A204.1 (cell line): ENCODE results near the gene CPNE9.

ENCODE experiments used
- FAIRE-seq: peaks from 2 replicates; lab custom pipeline; 2012; peaks lifted over from hg19 to GRCh38; lab: Jason Lieb, UNC

CPNE9 gene, protein sequence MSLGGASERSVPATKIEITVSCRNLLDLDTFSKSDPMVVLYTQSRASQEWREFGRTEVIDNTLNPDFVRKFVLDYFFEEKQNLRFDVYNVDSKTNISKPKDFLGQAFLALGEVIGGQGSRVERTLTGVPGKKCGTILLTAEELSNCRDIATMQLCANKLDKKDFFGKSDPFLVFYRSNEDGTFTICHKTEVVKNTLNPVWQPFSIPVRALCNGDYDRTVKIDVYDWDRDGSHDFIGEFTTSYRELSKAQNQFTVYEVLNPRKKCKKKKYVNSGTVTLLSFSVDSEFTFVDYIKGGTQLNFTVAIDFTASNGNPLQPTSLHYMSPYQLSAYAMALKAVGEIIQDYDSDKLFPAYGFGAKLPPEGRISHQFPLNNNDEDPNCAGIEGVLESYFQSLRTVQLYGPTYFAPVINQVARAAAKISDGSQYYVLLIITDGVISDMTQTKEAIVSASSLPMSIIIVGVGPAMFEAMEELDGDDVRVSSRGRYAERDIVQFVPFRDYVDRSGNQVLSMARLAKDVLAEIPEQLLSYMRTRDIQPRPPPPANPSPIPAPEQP

DNA sequence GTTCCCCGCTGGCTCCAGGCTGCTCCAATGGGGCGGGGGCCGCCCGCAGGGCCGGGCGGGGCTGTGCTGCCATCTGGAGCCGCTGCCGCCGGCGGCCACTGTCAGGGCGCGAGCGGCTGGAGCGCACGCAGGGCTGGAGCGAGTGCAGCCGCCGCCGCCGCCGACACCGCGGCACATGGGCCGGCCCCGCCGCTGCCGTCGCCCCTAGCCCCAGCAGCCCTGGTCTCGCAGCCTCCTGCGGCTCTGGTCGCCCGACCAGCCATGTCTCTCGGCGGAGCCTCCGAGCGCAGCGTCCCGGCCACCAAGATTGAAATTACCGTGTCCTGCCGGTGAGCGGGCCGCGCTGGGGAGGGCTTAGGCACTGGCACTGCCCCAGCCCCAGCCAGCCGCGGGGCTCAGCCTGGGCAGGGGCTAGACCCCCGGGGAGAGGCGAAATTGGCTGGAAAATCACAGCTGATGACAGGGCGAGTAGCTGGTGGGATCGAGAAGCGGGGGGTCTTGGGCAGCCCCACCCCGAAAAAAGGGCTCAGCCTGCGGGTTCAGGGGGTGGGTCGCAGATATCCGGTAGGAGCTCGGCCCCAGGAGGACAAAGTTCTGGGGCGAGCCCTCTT is at the start of gene CPNE9:
TSS of gene CPNE9 (plus strand) at position 98 of the 611 bp plus-strand sequence. CDS start at position 262, 164 bp downstream.
- FAIRE-seq: no peak

DNA sequence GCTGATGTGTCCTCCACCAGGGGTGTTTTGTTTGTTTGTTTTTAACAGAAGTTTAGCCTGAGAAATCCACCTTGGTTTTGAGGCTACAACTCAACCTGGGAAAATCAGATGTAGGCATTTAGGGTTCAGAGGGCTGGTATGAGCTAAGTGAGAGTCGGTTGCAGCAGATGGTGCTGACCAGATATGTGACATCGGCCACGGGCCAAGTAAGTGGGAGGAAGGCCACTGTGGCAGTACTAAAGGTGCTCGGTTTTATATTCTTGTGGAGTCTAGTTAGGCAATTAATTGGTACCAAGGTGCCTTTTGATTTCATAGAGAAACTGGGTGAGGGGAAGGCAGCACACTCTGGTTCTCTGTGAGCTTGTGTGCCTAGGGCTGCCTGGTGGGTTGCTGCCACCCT is 43.8 kb upstream of the CPNE9 start:
- FAIRE-seq: no peak

DNA sequence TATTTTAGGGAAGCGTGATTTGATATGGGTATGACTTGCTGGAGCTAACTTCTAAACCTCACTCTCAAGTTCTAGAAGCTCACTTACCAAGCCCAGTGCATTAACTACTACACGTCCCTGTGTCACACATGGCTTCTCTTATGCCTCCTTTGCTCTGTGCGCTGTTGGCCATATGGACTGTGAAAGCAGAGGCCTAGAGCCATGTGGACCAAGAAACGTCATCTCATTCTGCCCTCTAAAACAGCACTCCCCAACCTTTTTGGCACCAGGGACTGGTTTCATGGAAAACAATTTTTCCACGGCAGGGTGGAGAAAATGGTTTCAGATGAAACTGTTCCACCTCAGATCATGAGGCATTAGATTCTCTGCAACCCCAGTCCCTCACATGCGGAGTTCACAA is 42.7 kb upstream of the CPNE9 start:
- no peak for FAIRE-seq

DNA sequence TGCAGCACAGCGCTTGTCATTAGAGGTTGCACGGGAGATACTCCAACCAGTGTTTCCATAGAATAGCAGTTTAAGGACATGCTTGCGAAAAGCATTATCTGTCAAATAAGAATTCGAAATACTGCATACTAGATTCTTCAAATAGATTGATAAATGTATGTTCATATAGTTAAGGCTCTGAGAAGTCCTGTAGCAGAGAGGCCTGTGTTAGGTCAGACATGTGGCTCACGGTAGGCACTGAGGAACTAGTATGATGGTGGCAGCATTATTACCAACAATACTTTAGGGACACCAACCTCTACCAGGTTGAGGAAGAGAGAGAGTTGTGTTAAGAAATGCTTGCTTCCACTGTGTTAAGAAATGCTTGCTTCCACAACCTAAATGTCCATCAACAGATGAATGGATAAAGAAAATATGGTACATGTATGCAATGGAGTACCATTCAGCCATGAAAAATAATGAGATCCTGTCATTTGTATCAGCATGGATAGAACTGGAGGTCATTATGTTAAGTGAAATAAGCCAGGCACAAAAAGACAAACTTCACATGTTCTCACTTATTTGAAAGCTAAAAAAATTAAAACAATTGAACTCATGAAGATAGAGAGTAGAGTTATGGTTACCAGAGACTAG is 39.4 kb upstream of the CPNE9 start:
- FAIRE-seq: no peak

DNA sequence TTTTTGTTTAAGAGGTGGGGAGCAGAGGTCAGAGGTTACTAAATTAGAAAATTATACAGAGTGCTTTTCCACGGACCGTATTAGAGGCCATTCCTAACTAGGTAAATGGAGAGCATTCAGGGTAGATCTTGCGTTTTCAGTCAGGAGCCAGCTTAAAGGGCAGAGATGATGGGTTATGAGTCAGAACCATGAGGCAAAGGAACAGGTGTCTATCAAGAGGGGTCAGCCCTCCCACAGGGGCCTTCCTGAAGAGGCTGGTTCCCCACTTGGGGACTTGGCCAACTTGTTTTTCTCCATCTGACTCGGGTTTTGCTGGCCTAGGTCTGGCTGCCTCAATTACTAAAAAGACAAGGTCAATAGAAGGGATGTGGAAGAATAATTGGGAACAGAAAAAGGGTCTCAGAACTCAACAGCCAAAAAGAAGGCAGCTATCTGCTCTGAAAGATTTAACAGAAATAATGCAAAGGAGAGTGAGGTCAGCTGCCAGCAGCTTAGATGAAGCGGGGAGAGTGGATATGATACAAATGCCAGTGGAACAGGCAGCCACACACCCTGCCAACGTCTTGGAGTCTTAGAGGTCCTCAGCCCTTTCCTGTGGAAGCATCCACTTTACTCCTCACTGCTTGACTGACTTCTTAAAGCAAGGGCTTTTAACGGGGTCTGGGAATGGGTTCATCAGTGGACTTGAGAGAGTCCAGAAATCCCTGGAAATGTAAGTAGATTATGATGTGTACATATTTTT is 36.8 kb upstream of the CPNE9 start:
- FAIRE-seq: no peak

DNA sequence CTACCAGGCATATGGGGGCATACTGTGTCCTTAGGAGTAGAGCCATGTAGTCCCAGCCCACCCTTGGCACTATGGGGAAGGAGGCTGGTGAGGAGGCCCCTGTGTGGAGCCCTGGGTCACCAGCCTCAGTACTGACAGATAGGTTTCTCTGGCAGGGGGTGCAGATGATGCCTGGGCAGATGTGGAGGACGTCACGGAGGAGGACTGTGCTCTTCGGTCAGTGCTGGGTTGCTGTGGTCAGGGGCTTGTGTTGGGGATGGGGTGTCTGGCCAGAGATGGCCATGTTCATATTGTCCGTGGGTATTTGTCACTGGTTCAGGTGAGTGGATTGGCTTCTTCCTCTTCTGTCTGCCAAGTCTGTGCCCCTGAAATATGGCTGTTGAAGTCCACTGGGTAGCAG is 34.4 kb upstream of the CPNE9 start:
- no peak for FAIRE-seq

DNA sequence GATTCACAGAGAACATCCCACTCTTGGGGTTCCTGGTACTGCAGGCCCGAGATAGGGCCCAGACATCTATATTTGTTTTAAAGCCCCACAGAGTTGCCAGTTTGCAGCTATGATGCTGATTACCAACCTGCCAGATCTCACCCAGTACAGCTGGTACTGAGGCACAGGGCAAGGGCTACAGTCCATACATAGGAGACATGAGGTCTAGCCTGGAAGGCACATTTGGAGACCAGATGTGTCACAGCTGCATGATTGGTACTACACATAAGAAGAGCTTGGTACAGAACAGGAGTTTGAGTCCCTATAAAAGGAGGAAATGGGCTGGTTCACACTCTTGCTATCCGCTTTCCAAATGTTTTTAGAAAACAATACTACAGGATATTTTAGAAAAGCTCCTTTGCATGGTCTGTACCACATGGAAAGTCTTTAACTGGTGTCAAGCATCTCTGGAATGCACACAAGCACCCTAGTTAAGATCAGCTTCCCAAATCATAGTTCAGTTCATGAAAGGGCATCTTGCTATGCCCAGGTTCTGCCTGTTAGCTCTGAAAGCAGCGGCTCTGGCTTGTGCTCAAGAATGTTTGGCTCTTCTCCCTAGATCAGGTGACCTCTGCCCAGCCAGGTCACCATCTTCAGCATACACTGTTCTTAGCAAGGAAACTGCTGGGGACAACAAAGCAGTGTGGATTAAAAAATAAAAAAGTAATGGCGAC is 33.8 kb upstream of the CPNE9 start:
- no peak for FAIRE-seq

DNA sequence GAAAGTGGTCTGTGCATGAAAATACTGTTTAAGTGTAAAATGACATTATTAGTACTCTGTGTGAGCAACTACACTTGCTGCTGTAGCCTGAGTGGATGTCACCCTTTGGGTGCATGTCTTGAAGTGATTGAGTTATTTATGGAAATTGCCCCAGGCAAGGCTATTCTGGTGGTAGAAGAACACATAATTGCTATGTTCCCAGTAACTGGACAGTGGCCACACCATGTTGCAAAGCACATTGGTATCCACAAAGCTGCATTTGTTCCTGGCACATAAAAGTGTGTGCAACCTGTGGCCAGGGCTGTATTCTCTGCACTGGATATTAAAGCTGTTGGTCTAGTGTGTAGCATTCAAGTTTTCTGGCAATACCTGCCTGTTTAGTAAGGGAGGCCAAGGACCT is 30.6 kb upstream of the CPNE9 start:
- no peak for FAIRE-seq

DNA sequence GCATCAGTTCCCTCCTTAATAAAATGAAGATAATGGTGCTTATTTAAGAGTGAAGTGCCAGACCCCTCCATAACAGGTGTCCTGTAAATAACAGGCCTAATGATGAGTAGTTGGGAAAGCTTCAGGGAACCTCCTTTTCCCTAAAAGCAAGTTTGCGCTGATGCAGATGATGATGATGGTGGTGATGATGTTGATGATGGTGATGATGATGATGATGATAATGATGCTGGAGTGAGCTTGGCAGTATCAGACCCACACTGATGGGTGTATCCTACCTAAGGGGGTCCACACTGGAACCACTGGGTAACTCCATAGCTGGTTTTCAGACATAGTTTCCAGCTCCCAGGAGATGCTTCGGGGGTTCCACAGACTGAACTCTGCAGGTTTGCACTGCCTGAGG is 29.9 kb upstream of the CPNE9 start:
- no peak for FAIRE-seq

DNA sequence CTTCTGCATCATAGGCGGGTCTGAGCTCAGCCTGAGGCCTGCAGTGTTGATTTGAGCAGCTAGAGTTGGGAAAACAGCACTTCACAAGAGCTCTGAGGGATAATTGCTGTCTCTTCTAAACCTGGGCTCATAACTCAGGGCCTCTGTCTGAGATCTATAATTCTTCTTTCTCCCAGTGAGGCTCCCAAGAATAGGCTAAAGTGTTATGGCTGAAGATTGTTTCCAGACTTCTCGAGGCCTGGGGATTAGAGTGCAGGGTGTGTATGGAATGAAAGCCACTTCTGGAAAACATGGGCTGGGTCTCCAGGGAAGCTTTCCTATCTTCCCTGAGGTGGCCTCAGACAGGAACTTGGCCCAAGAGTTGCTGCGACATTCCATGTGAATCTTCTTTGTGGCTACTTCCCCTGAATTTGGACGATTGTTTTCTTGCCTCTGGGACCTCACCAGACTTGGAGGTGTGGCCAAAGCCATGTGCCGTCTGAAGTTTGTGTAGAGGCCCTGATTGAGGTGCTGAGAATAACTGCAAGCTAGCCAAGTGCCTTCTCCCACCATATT is 27.8 kb upstream of the CPNE9 start:
- no peak for FAIRE-seq

DNA sequence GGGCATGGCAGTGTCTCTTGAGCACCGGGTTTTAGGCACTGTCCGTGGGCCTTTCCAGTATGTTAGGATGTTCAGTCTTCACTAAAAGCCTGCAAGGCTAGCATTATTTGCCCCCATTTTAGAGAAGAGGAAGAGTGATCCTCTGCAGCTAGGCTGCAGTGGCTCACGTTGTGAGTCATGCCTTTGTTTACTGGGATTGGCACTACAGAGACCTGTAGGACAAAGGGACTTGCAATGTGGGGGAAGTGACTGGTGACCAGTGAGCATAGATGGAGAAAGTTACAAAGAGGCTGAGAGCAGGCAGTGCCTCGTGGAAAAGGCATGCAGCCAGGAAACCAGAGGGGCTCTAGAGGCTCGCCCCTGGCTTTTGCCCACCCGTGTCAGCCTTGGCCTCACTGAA is 26.8 kb upstream of the CPNE9 start:
- FAIRE-seq: no peak

DNA sequence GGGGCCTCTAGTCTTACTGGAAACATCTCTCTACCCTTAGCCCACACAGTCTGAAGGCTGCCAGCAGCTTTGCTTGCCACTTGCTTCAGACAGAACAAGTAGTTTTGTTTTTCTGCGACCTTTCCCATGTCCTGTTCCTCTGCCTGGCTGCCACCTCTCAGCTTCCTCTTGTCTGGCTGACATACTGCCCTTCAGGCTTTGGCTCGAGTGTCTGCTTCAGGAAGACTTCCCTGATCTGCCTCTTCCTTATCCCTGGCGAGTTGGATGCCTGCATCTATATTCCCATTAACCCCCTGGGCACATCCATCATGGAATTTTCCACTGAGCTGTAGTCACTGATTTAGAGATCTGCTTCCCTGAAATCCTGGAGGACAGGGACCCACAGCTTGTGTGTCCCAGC is 25.1 kb upstream of the CPNE9 start:
- no peak for FAIRE-seq

DNA sequence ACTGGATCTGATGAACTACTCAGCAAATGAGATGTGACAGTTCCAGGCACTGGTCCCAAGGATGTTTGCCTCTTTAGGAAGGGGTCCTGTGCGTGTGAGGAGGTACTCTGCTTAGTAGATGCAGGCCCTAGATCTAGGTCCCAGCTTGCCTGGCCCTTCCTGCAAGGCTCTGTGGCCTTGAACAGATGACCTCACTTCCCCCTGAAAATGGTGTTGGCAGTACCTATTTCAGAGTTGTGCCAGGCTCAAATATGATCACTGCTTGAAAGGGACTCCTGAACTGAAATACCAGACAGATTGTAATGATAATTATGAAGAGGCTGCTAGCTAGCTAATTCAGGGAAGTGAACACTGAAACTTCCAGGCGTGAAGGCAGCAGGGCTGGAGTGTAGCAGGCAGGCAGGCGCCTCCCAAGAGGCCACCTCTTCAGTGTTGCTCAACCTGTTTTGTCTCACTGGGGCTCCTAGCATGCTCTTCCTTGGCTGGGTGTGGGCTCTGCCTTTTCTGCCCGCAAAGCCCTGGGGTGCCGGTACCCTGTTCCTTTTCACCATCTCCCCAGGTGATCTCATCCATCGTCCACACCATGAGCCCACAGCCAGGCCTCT is 24.1 kb upstream of the CPNE9 start:
- no peak for FAIRE-seq

DNA sequence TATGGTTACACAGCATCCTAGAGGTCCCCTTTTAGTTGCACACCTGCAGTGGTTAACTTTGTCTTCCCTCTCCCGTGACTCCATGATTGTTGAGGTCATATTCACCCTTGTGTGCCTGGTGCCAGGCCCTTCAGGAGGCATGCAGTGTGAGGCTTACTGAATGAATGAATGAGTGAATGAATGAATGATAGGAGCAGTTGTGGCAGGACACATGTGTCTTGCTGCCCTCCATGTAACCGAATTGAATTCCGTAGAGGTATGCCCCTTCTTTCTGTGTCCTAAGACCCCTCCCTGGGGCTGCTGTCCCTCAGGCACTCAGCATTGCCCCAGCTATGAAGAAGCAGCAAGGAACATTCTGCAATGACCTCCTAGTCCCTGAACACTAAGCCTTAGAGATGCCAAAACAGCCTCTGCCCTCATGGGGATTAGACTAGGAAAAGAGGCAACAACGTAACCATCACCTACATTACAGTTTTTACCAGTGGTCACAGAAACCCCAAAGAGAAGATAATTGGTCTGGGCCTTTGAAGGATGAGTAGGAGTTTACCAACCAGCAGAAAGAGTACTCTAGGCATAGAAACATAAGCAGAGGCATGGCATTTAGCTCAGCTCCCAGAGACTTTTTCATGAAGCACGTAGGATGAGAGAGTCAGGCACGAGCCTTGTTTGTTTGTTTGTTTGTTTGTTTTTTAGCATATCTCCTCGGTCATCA is 22.5 kb upstream of the CPNE9 start:
- FAIRE-seq: no peak

DNA sequence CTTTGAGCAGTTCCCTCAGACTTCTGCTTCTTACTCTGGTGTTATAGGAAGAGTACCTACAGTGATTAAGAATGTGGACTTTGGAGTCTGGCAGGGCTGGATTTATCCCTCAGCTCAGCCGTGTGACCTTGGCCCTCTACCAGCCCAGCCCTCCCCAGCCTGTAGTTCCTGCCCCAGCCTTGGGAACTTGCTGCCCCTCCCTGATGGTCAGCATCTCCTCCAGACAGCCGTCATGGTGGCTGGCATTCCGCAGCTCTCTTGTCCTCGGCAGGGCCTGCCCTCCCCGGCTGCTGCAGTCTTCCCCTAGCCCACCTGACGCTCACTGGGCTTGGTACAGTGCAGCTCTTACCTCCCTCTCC is 21.9 kb upstream of the CPNE9 start:
- no peak for FAIRE-seq

DNA sequence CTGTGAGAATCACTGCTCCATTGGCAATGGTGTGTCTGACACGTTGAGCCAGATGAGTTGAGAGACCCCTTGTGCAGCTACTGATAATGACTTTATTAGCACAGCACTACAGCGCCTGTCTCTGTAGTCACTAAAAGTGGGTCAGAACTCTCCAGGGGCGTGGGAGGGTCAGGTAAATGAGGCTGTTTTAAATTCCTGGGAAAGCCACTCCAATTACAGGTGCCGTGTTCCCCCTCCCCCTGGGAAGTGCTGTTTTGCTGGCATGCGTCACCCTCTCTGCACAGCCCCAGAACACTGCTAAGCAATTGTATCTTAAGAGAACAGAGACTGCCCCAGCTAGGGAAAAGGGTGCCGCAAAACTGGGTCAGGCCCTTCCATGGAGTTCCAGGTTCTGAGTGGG is 21.5 kb upstream of the CPNE9 start:
- no peak for FAIRE-seq

DNA sequence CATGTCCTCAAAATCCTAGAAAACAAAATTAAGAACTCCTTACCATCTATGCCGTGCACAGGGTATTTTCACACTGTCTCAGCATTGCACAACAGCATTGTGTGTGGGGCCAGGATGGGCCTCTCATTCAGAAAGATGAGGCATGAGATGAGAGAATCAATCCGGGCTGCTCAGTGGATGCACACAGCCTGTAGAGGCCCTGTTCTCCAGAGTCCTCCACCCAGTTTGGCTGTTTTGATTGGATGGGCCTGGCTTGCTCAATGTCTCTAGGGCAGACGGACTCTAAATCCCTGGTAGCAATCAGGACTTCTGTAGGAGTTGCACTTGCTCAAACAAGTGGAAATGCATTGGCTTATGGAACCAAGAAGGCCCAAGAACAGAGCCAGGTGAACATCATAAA is 20.2 kb upstream of the CPNE9 start:
- FAIRE-seq: no peak

DNA sequence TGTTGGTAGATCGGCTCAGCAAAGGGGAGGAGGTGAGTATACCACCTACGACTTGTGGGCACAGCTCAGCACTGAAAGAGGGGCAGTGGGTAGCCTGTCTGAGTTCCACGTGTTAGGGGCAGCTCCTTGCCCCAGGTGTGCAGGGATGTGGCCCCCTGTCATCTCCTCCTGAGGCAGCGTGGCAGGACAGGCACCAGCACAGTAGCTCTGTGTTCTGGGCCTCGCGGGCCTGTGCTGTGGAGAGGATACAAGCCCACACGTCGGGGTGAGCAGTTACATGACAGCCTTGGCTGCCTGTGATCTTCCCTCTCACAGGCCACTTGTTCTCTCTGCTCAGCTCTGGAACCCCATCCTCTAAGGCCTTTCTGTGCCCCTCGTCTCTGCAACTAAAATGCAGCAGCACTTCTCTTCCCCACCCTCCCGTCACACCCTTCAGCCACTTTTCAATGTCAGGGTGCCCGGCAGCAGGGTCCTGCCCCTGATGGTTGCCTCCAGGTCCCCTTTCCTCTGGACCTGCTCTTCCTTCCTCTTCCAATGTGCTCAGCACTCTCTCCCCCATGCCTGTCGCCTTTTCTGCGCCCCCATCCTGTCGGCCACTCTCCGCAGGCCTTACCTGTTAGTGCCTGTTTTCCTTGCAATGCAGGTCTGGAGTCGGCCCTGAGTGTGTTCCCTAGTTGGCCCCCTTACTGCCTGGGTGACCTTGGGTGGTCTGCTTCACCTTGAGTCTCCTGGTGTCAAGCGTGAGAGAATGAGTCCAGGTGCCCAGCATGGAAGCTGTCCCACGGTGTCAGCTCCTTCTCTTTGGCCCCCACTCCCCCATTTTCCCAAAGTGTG is 18.2 kb upstream of the CPNE9 start:
- no peak for FAIRE-seq

DNA sequence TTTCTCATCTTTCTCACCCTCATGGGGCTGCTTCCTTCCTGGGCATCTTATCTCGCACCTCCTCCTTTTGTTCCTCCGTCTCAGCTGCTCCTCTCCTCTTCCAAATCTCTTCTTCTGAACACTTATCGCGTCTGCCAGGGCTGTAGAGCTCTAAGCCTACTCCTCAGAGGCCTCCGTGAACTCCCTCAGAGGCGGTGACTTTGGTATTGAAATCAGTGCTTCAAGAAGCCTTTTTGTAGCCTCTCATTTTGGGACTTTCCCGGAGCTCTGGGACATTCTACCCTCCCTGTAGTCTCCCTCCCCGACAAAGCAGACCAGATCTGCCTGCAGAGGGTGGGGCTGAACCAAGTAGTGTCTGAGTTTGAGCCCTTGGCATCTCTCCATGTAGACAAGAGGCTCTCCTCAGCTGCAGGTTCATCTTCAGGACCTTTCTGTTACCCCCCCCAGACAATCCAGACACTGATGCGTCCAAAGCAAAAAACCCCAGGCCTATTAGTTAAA is 17.5 kb upstream of the CPNE9 start:
- no peak for FAIRE-seq

DNA sequence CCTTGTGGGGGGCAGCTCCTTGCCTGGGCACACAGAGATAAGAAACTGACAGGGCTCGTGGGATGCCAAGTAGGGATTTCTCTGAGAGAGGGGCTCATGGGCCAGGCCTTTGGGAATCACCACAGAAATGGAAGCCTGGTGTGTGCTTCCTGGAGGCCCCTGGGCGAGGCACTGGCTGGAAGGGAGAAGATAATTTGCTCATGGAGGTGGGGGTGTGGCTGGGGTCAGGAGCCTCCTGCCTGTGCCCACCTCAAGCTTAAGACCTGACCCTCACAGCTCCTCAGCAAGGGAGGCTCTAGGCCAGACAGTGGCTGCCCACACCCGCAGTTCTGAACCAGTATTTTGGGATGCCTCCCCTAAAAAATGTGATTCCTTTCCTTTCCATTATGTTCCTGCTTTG is 16.9 kb upstream of the CPNE9 start:
- FAIRE-seq: no peak
